Stomach (tissue), 9 donors: ENCODE results near the gene CRTC1. TPM values are rescaled to one million over a fixed set of nuclear protein-coding genes. Genes with fewer than 3 reads are reported as not detected.

Source experiments
- DNase-seq, 2 donors: peaks; one replicate each; pipeline versions ENCODE4 v3.0.0 to v3.0.0-alpha.2; 2013 to 2019
- H3K27ac ChIP-seq, 5 donors: fragments of 200-600 bp in 4 of 5; sonication (generic) in 4 of 5; one replicate each; pipeline ENCODE4 v1.5.1; 2013 to 2019; ENCODE audit warnings: mild to moderate bottlenecking in 1 of 5, moderate library complexity in 1 of 5
- H3K27me3 ChIP-seq, 3 donors: fragments of 200-600 bp; sonication (generic); one replicate each; pipeline ENCODE4 v1.5.1; 2017 to 2019; ENCODE audit warnings: mixed run types in 1 of 3
- H3K36me3 ChIP-seq, 4 donors: fragments of 200-600 bp; sonication (generic); 1 replicate in 3 of 4; 2 replicates in 1 of 4; pipeline ENCODE4 v1.5.1; 2016 to 2019
- H3K4me1 ChIP-seq, 4 donors: fragments of 200-600 bp; sonication (generic); one replicate each; pipeline ENCODE4 v1.5.1; 2016 to 2019
- H3K4me3 ChIP-seq, 4 donors: fragments of 200-600 bp; sonication (generic) in 3 of 4; one replicate each; pipeline ENCODE4 v1.5.1; 2016 to 2019; ENCODE audit warnings: mild to moderate bottlenecking in 1 of 4
- H3K9me3 ChIP-seq, 4 donors: fragments of 200-600 bp; sonication (generic); one replicate each; pipeline ENCODE4 v1.5.1; 2016 to 2019
- CTCF ChIP-seq, 7 experiments: fragments of 450-650 bp in 4 of 7; fragments of 200-600 bp in 3 of 7; sonication (generic) in 3 of 7; IDR thresholded peaks; one replicate each; pipeline ENCODE4 v1.5.1; 2016 to 2019; ENCODE audit warnings: antibody characterized with exemption in 7 of 7, control low read depth in 2 of 7, mild to moderate bottlenecking in 1 of 7
- EP300 ChIP-seq: sonication (generic); formaldehyde crosslinking; IDR thresholded peaks from one replicate; pipeline ENCODE4 v1.6.1; 2017; ENCODE audit warnings: antibody characterized with exemption
- POLR2A ChIP-seq, 4 donors: fragments of 450-650 bp; IDR thresholded peaks; one replicate each; pipeline ENCODE4 v1.6.1; 2016; ENCODE audit warnings: antibody characterized with exemption in 4 of 4, control low read depth in 2 of 4, mild to moderate bottlenecking in 1 of 4, moderate library complexity in 1 of 4
- POLR2AphosphoS5 ChIP-seq, 3 donors: sonication (generic); formaldehyde crosslinking; IDR thresholded peaks; one replicate each; pipeline ENCODE4 v1.6.1; 2016; ENCODE audit warnings: antibody characterized with exemption in 3 of 3
- WGBS, 5 donors: extraction: QIAGEN DNeasy Blood & Tissue Kit in 3 of 5; methylation state at CpG; one replicate each; pipeline versions ENCODE4 v1.1.5 to v1.1.7; 2013 to 2018; 5-methylcytosine and 5-hydroxymethylcytosine counted together
- intact Hi-C: fragments of 100-400 bp; cut with DNase I; formaldehyde crosslinking; loops from one replicate; pipeline ENCODE4 v1.15.1; 2023; ENCODE audit warnings: low total_unique reads
- polyA plus RNA-seq, 3 donors: library from polyadenylated mRNA; stranded (reverse); fragments of 200-250 nt; gene quantifications; one replicate each; pipeline ENCODE4 v1.2.3, GENCODE V29; 2013
- total RNA-seq, 5 donors: library from RNA; depleted of rRNA; stranded (reverse); fragments of >200 nt; gene quantifications; one replicate each; pipeline versions ENCODE4 v1.1.0 to v1.2.3, GENCODE V29; 2014 to 2016
- donor health status: healthy with polysubstance abuse.
- donor health status: Bipolar disorder and iron deficiency.
- donor health status: healthy.

The CRTC1 gene
- total and polyA plus RNA-seq, 8 donors: 4.2 to 28.0 (median 4.6) TPM; not detected in 1

GRCh38 chr19:18741124-18742121 is 57.9 kb downstream of the CRTC1 start:
- Histone ChIP-seq H3K4me1 (peaks cover 58 to 73% (median 71%) of the 10 kb centered on the region in 4 donors), H3K27ac (peak overlapping the region; percentile 60 to 84 (median 72)), H3K27me3 (no peaks in the 10 kb centered on the region), H3K9me3 (no peaks in the 10 kb centered on the region), H3K4me3 (no peak overlapping the region), H3K36me3 (peaks cover 0 to 7% (median 0%) of the 10 kb centered on the region in 4 donors)
- WGBS, 5 donors: 22 to 51% (median 27%) methylated on average over 20 to 27 of the region's 27 CpGs
- peak; percentile 93 to 94 for DNase-seq
- TF ChIP-seq POLR2AphosphoS5 (IDR thresholded peaks at IDR 0.05) (peak in 1 of 3 donors; percentile 68), EP300 (no peak)
- intact Hi-C loops: no loop called here

GRCh38 chr19:18742324-18742723 is 58.8 kb downstream of the CRTC1 start:
- Histone ChIP-seq H3K9me3 (no peaks in the 10 kb centered on the region), H3K27ac (peak overlapping the region; percentile 60 to 84 (median 72)), H3K4me3 (no peak overlapping the region), H3K36me3 (peaks cover 0 to 7% (median 0%) of the 10 kb centered on the region in 4 donors), H3K27me3 (no peaks in the 10 kb centered on the region), H3K4me1 (peaks cover 49 to 64% (median 62%) of the 10 kb centered on the region in 4 donors)
- WGBS, 5 donors: 45 to 81% (median 57%) methylated on average over 11 to 14 of the region's 14 CpGs
- no peak for TF ChIP-seq CTCF (IDR thresholded peaks at IDR 0.05)
- no peak for TF ChIP-seq POLR2A (IDR thresholded peaks at IDR 0.05)
- no peak for TF ChIP-seq EP300
- no peak for TF ChIP-seq POLR2AphosphoS5 (IDR thresholded peaks at IDR 0.05)
- intact Hi-C loops: no loop called here
- DNase-seq: peak in 1 of 2 donors; percentile 37

- H3K27me3 ChIP-seq: no peaks in the 10 kb centered on the region
- H3K9me3 ChIP-seq: no peaks in the 10 kb centered on the region
- WGBS, 5 donors: 25 to 46% (median 37%) methylated on average over 12 to 38 of the region's 38 CpGs
- peak; percentile 90 to 92 for DNase-seq
- peaks cover 43 to 56% (median 54%) of the 10 kb centered on the region in 4 donors for H3K4me1 ChIP-seq
- no peak overlapping the region for H3K4me3 ChIP-seq
- TF ChIP-seq EP300 (no peak), POLR2A (IDR thresholded peaks at IDR 0.05) (no peak), POLR2AphosphoS5 (IDR thresholded peaks at IDR 0.05) (peak in 2 of 3 donors; percentile 71 to 77), CTCF (IDR thresholded peaks at IDR 0.05) (no peak)
- intact Hi-C loops: no loop called here
- peak overlapping the region; percentile 60 to 84 (median 72) for H3K27ac ChIP-seq
- H3K36me3 ChIP-seq: peaks cover 0 to 7% (median 0%) of the 10 kb centered on the region in 4 donors
These were observed 59.6 kb downstream of the CRTC1 start for GRCh38 chr19:18742838-18743783.

GRCh38 chr19:18743784-18744418 is 60.4 kb downstream of the CRTC1 start:
- Histone ChIP-seq H3K9me3 (no peaks in the 10 kb centered on the region), H3K36me3 (peaks cover 0 to 7% (median 1%) of the 10 kb centered on the region in 4 donors)
- WGBS, 5 donors: 85 to 90% (median 87%) methylated on average over 25 to 36 of the region's 36 CpGs

More at GRCh38 chr19:18743784-18744418, 60.4 kb downstream of the CRTC1 start:
- Histone ChIP-seq H3K4me1 (peaks cover 38 to 48% (median 46%) of the 10 kb centered on the region in 4 donors), H3K4me3 (no peak overlapping the region), H3K27me3 (no peaks in the 10 kb centered on the region), H3K27ac (peak overlapping the region in 4 of 5 donors; percentile 60 to 84 (median 73))
- TF ChIP-seq EP300: no peak
- no peak for TF ChIP-seq POLR2AphosphoS5 (IDR thresholded peaks at IDR 0.05)
- TF ChIP-seq POLR2A (IDR thresholded peaks at IDR 0.05): no peak
- no peak for TF ChIP-seq CTCF (IDR thresholded peaks at IDR 0.05)
- intact Hi-C loops: no loop called here
- DNase-seq: peak in 1 of 2 donors; percentile 13
